H1 (cell line): ENCODE data around the gene NCR2. TPM values are rescaled to one million over a fixed set of nuclear protein-coding genes. Genes with fewer than 3 reads are reported as not detected.
A peak's percentile ranks its signal among the peaks of the same experiment; 100 is the strongest.

Experiments
- CTCF ChIA-PET: fragments of 300-600 bp; sonication (Branson Sonifier 250); formaldehyde crosslinking; loops from one replicate; lab custom pipeline; 2021; ENCODE audit not compliant: partially characterized antibody; lab: Charles Lee
- POLR2A ChIA-PET: fragments of 300-600 bp; sonication (Branson Sonifier 250); formaldehyde crosslinking; loops from one replicate; lab custom pipeline; 2021; ENCODE audit warnings: inconsistent platforms; ENCODE audit not compliant: partially characterized antibody; lab: Charles Lee
- DNase-seq, 2 experiments: peaks; one replicate each; pipeline versions ENCODE4 v3.0.0 to v3.0.0-alpha.2; 2010 to 2022; ENCODE audit warnings: low spot score in 2 of 2, low read depth in 1 of 2, mixed read lengths in 1 of 2
- FAIRE-seq: peaks from 2 replicates; lab custom pipeline; 2011; peaks lifted over from hg19 to GRCh38; lab: Jason Lieb, UNC
- H2AFZ ChIP-seq: 2 replicates; pipeline ENCODE4 v1.8.1; 2012; ENCODE audit warnings: low read length, inconsistent platforms
- H2AK5ac ChIP-seq: 2 replicates; pipeline ENCODE4 v1.6.1; 2013; ENCODE audit warnings: low read depth, low read length
- H2BK120ac ChIP-seq: replicated peaks from 2 replicates; pipeline ENCODE3; 2013; ENCODE audit warnings: low read depth, low read length, inconsistent platforms
- H2BK12ac ChIP-seq: 2 replicates; pipeline ENCODE4 v1.6.1; 2013; ENCODE audit warnings: low read depth, low read length
- H2BK15ac ChIP-seq: 2 replicates; pipeline ENCODE4 v1.6.1; 2013; ENCODE audit warnings: low read length
- H2BK20ac ChIP-seq: 2 replicates; pipeline ENCODE4 v1.6.1; 2013; ENCODE audit warnings: low read length
- H2BK5ac ChIP-seq: 2 replicates; pipeline ENCODE4 v1.6.1; 2013; ENCODE audit warnings: low read depth, low read length
- H3K14ac ChIP-seq: 2 replicates; pipeline ENCODE4 v1.6.1; 2013; ENCODE audit warnings: inconsistent platforms; ENCODE audit not compliant: insufficient read length
- H3K18ac ChIP-seq: 2 replicates; pipeline ENCODE4 v1.6.1; 2013; ENCODE audit warnings: low read length; ENCODE audit errors: extremely low read depth
- H3K23ac ChIP-seq: 2 replicates; pipeline ENCODE4 v1.6.1; 2013; ENCODE audit warnings: inconsistent platforms; ENCODE audit not compliant: insufficient read length
- H3K23me2 ChIP-seq: 2 replicates; pipeline ENCODE4 v1.6.1; 2013; ENCODE audit warnings: low read depth, low read length
- H3K27ac ChIP-seq: 2 replicates; pipeline ENCODE4 v1.6.1; 2011; ENCODE audit warnings: low read depth, low read length, inconsistent platforms
- H3K27me3 ChIP-seq, 4 experiments: replicated peaks in 1 of 4; 1 replicate in 1 of 4; 2 replicates in 3 of 4; pipeline versions ENCODE4 v1.6.1 to v1.8.1; 2011 to 2013; ENCODE audit warnings: low read length in 3 of 4, mild to moderate bottlenecking in 3 of 4, inconsistent platforms in 2 of 4, mixed read lengths in 2 of 4, moderate library complexity in 1 of 4; ENCODE audit not compliant: control insufficient read depth in 3 of 4, insufficient read depth in 3 of 4; ENCODE audit errors: extremely low read depth in 1 of 4
- H3K36me3 ChIP-seq, 4 experiments: 2 replicates each; pipeline versions ENCODE4 v1.6.1 to v1.8.1; 2011 to 2013; ENCODE audit warnings: mild to moderate bottlenecking in 4 of 4, low read length in 3 of 4, moderate library complexity in 2 of 4, control low read depth in 1 of 4, inconsistent platforms in 1 of 4; ENCODE audit not compliant: insufficient read depth in 4 of 4, control insufficient read depth in 2 of 4
- H3K4ac ChIP-seq: replicated peaks from 2 replicates; pipeline ENCODE3; 2013; ENCODE audit warnings: low read length, low read depth, mixed read lengths, inconsistent platforms; ENCODE audit not compliant: insufficient read length
- H3K4me1 ChIP-seq, 4 experiments: replicated peaks in 1 of 4; 1 replicate in 1 of 4; 2 replicates in 3 of 4; pipeline versions ENCODE4 v1.6.1 to v1.8.1; 2011 to 2013; ENCODE audit warnings: low read length in 3 of 4, inconsistent platforms in 2 of 4, mixed read lengths in 1 of 4; ENCODE audit not compliant: insufficient read depth in 4 of 4, control insufficient read depth in 3 of 4
- H3K4me2 ChIP-seq, 2 experiments: 2 replicates each; pipeline versions ENCODE4 v1.6.1 to v1.8.1; 2011 to 2013; ENCODE audit warnings: low read depth in 2 of 2, low read length in 2 of 2, control low read depth in 1 of 2, inconsistent platforms in 1 of 2, mild to moderate bottlenecking in 1 of 2; ENCODE audit not compliant: insufficient read depth in 1 of 2
- H3K4me3 ChIP-seq, 4 experiments: fragments of 200-600, 300-600 bp in 1 of 4; sonication (generic), shearing (Covaris generic), sonication (Bioruptor Twin) in 1 of 4; 2 replicates each; pipeline versions ENCODE4 v1.5.1 to v1.8.1; 2011 to 2016; ENCODE audit warnings: low read length in 4 of 4, low read depth in 3 of 4, control low read depth in 2 of 4, inconsistent platforms in 2 of 4, mild to moderate bottlenecking in 2 of 4, mixed read lengths in 1 of 4, moderate library complexity in 1 of 4; ENCODE audit not compliant: insufficient read depth in 2 of 4; ENCODE audit errors: extremely low read depth in 1 of 4
- H3K56ac ChIP-seq: replicated peaks from 2 replicates; pipeline ENCODE3; 2013; ENCODE audit warnings: low read depth, mild to moderate bottlenecking, mixed read lengths, low read length, inconsistent platforms; ENCODE audit not compliant: insufficient read length
- H3K79me1 ChIP-seq: 2 replicates; pipeline ENCODE4 v1.6.1; 2013; ENCODE audit warnings: low read depth, low read length, control low read depth
- H3K79me2 ChIP-seq, 2 experiments: 2 replicates each; pipeline versions ENCODE4 v1.6.1 to v1.8.1; 2012 to 2013; ENCODE audit warnings: low read length in 2 of 2, mild to moderate bottlenecking in 2 of 2, inconsistent platforms in 1 of 2; ENCODE audit not compliant: insufficient read depth in 2 of 2, control insufficient read depth in 1 of 2
- H3K9ac ChIP-seq, 4 experiments: replicated peaks in 1 of 4; 1 replicate in 1 of 4; 2 replicates in 3 of 4; pipeline versions ENCODE4 v1.6.1 to v1.8.1; 2011 to 2013; ENCODE audit warnings: low read depth in 3 of 4, low read length in 3 of 4, control low read depth in 2 of 4, mild to moderate bottlenecking in 2 of 4, moderate library complexity in 2 of 4, inconsistent platforms in 1 of 4; ENCODE audit errors: extremely low read depth in 1 of 4
- H3K9me3 ChIP-seq, 2 experiments: 2 replicates each; pipeline versions ENCODE4 v1.6.1 to v1.8.1; 2012 to 2013; ENCODE audit warnings: mild to moderate bottlenecking in 2 of 2, moderate library complexity in 2 of 2, control low read depth in 1 of 2, inconsistent platforms in 1 of 2, low read depth in 1 of 2, low read length in 1 of 2, mixed read lengths in 1 of 2; ENCODE audit not compliant: insufficient read depth in 2 of 2
- H4K20me1 ChIP-seq, 2 experiments: replicated peaks in 1 of 2; 2 replicates each; pipeline versions ENCODE3 to v1.8.1; 2011 to 2013; ENCODE audit warnings: inconsistent platforms in 2 of 2, low read length in 2 of 2, mild to moderate bottlenecking in 1 of 2; ENCODE audit not compliant: insufficient read depth in 2 of 2, control insufficient read depth in 1 of 2
- H4K5ac ChIP-seq: 2 replicates; pipeline ENCODE4 v1.6.1; 2013; ENCODE audit warnings: low read length, low read depth, mixed read lengths, inconsistent platforms; ENCODE audit not compliant: insufficient read length
- H4K8ac ChIP-seq: 2 replicates; pipeline ENCODE4 v1.8.0; 2013; ENCODE audit warnings: mild to moderate bottlenecking, moderate library complexity, low read length, inconsistent platforms; ENCODE audit not compliant: insufficient read depth; ENCODE audit errors: extremely low read depth
- H4K91ac ChIP-seq: replicated peaks from 2 replicates; pipeline ENCODE3; 2013; ENCODE audit warnings: low read length, mixed read lengths, inconsistent platforms; ENCODE audit not compliant: insufficient read length
- BACH1 ChIP-seq: IDR thresholded peaks from 2 replicates; pipeline ENCODE4 v1.6.1; 2012; ENCODE audit warnings: low read length, improper control_type of control experiment
- GTF2F1 ChIP-seq: IDR thresholded peaks from 2 replicates; pipeline ENCODE4 v1.6.1; 2012; ENCODE audit warnings: low read depth, low read length, improper control_type of control experiment, borderline replicate concordance
- KDM5A ChIP-seq: fragments of 200-600 bp; IDR thresholded peaks from 2 replicates; pipeline ENCODE4 v1.7.1; 2012; ENCODE audit warnings: mild to moderate bottlenecking, low read length, inconsistent platforms, mixed read lengths
- MAFK ChIP-seq: IDR thresholded peaks from 2 replicates; pipeline ENCODE4 v1.6.1; 2012; ENCODE audit warnings: low read depth, mild to moderate bottlenecking, improper control_type of control experiment, low read length
- RFX5 ChIP-seq: IDR thresholded peaks from 2 replicates; pipeline ENCODE4 v1.6.1; 2011; ENCODE audit warnings: low read depth, low read length, improper control_type of control experiment, borderline replicate concordance
- SIN3A ChIP-seq, 2 experiments: IDR thresholded peaks in 1 of 2; conservative IDR thresholded peaks in 1 of 2; 2 replicates each; pipeline ENCODE4 v1.6.1; 2011 to 2012; ENCODE audit warnings: low read length in 2 of 2, improper control_type of control experiment in 1 of 2, low read depth in 1 of 2, mild to moderate bottlenecking in 1 of 2
- SIRT6 ChIP-seq: IDR thresholded peaks from one replicate; pipeline ENCODE4 v1.7.1; 2012; ENCODE audit warnings: low read length, inconsistent platforms
- SUZ12 ChIP-seq: fragments of 200-600 bp; sonication (generic); IDR thresholded peaks from 2 replicates; pipeline ENCODE4 v1.6.1; 2012; ENCODE audit warnings: mild to moderate bottlenecking, inconsistent platforms, low read length, moderate library complexity, mixed read lengths
- TAF7 ChIP-seq: optimal IDR thresholded peaks from 2 replicates; pipeline ENCODE3; 2011; ENCODE audit warnings: low read depth, mild to moderate bottlenecking, inconsistent platforms, low read length, moderate library complexity, borderline replicate concordance
- TBP ChIP-seq: IDR thresholded peaks from 2 replicates; pipeline ENCODE4 v1.6.1; 2011; ENCODE audit warnings: low read depth, low read length, improper control_type of control experiment
- WGBS, 2 experiments: shearing (Covaris generic) in 1 of 2; methylation state at CpG; one replicate each; pipeline versions ENCODE4 v1.1.6 to v1.1.7; 2013 to 2015; ENCODE audit warnings: low lambda C conversion rate in 2 of 2, mixed read lengths in 2 of 2, inconsistent platforms in 1 of 2, low coverage in 1 of 2, missing lambda C conversion rate in 1 of 2; ENCODE audit not compliant: insufficient replicate concordance in 2 of 2, insufficient coverage in 1 of 2, insufficient read length in 1 of 2; ENCODE audit errors: extremely low coverage in 1 of 2, missing lambda C conversion rate in 1 of 2; 5-methylcytosine and 5-hydroxymethylcytosine counted together
- polyA plus RNA-seq, 7 experiments: library from polyadenylated mRNA; depleted of rRNA in 3 of 7; stranded (reverse) in 5 of 7; unstranded in 2 of 7; fragments of >200 nt in 5 of 7; fragments of 200-250 nt in 2 of 7; gene quantifications; 1 replicate in 5 of 7; 2 replicates in 1 of 7; 4 replicates in 1 of 7; pipeline versions ENCODE4 v1.2.1 to v1.2.3, GENCODE V29; 2011 to 2013; ENCODE audit warnings: missing spikeins in 2 of 7, mixed read lengths in 2 of 7
- total RNA-seq: library from RNA; stranded (reverse); fragmentation: NEBNext Ultra II Directional; extraction: Animal tissue kit (Norgen Biotek cat#: 25700); gene quantifications from 2 replicates; pipeline ENCODE4 v1.2.1, GENCODE V29; 2021

Gene NCR2
- total and polyA plus RNA-seq, 2 of the 8 experiments (the other 6 are each of a cell fraction or from before 2014, with no cell fraction given), result not detected

DNA sequence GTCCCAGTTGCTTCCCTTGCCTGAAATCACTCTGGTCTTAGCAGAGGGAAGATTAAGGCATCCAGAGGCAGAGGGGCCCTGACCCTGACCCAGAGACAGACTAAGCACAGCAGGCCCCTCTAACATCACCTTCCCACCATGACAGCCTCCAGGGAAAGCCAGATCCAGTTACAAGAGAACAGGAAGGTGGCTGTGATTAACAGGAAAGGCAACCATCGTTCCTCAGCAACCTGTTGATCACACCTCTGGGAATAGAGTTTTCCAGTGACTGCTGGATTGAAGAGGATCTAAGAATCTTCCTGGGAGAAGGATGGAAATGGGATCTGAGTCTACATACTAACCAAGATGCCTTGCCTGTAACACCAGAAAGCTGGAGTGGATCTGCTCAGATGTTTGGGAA, 43.7 kb upstream of the NCR2 start:
- TF ChIP-seq TBP, result no peak
- TF ChIP-seq SIN3A (conservative IDR thresholded peaks at IDR 0.05 in 1 of 2, IDR thresholded peaks at IDR 0.05 in 1 of 2; ENCODE audit: low read depth in 1 of 2, low read length in 2 of 2), result no peak
- no peak for TF ChIP-seq SIRT6
- no peak for TF ChIP-seq MAFK
- TF ChIP-seq GTF2F1, result no peak
- TF ChIP-seq TAF7, result no peak
- TF ChIP-seq BACH1, result no peak
- no peak for TF ChIP-seq RFX5
- no peak for TF ChIP-seq KDM5A
- no peak for TF ChIP-seq SUZ12
- TF ChIP-seq, all 59 proteins: peak for 0
- Histone ChIP-seq H4K91ac (no peak overlapping the region), H4K20me1 (no peaks in the 10 kb centered on the region), H2BK120ac (no peak overlapping the region), H2BK15ac (no peak overlapping the region), H3K79me1 (no peaks in the 10 kb centered on the region), H3K27me3 (peaks cover 2 to 20% (median 10%) of the 10 kb centered on the region in 4 experiments), H3K4me3 (no peak overlapping the region), H2BK20ac (no peak overlapping the region), H2BK5ac (no peak overlapping the region), H3K79me2 (no peaks in the 10 kb centered on the region), H3K27ac (no peak overlapping the region), H2AK5ac (no peak overlapping the region), H3K4me1 (peaks cover 2 to 11% (median 5%) of the 10 kb centered on the region in 4 experiments; a peak in 4 of 7 replicates), H4K8ac (no peak overlapping the region), H3K9ac (no peak overlapping the region), H2AFZ (no peak overlapping the region), H3K4ac (no peak overlapping the region), H4K5ac (no peak overlapping the region), H3K18ac (no peak overlapping the region), H3K14ac (no peak overlapping the region), H3K23ac (no peak overlapping the region), H2BK12ac (no peak overlapping the region), H3K36me3 (no peaks in the 10 kb centered on the region), H3K23me2 (no peaks in the 10 kb centered on the region), H3K9me3 (peaks cover 1 to 6% of the 10 kb centered on the region in 2 experiments; a peak in 2 of 4 replicates), H3K56ac (no peak overlapping the region), H3K4me2 (no peak overlapping the region)
- CTCF ChIA-PET, result no interaction called here
- WGBS, 2 experiments, result 80% methylated on average over 1 of the region's 1 CpG; no CpG with 5 or more reads in 1 of the 2 experiments
- DNase-seq (peak in 1 of 2 experiments; percentile 20), FAIRE-seq (no peak)
- POLR2A ChIA-PET, result no interaction called here
